GM12878 (cell line): ENCODE data around the gene F3. TPM values are rescaled to one million over a fixed set of nuclear protein-coding genes. Genes with fewer than 3 reads are reported as not detected.

Source experiments
- ATAC-seq: fragments of 200-7000 bp; cut with Tn5 transposase; 3 replicates; pipeline ENCODE4 v1.9.1; 2020; ENCODE audit warnings: mild to moderate bottlenecking, moderate library complexity
- BruUV-seq: library from RNA; stranded (reverse); fragments of 400-500 nt; replicated peaks from 2 replicates; lab custom pipeline; 2021; lab: Mats Ljungman, UMichigan
- CTCF ChIA-PET: fragments of 300-600 bp; sonication (Branson Sonifier 250); formaldehyde crosslinking; extraction: SDS; loops from one replicate; lab custom pipeline; 2021; ENCODE audit warnings: inconsistent platforms; lab: Yijun Ruan, JAX
- POLR2A ChIA-PET: fragments of 350-600 bp; formaldehyde crosslinking; extraction: SDS; loops from one replicate; lab custom pipeline; 2021; ENCODE audit warnings: inconsistent platforms; lab: Charles Lee
- RAD21 ChIA-PET: fragments of 300-600 bp; sonication (Branson Sonifier 250); formaldehyde crosslinking; loops from one replicate; lab custom pipeline; 2023; ENCODE audit warnings: antibody characterized with exemption; ENCODE audit not compliant: unreplicated experiment; lab: Charles Lee
- SMC1A ChIA-PET: fragments of 300-600 bp; sonication (Branson Sonifier 250); formaldehyde crosslinking; loops from one replicate; lab custom pipeline; 2023; ENCODE audit not compliant: unreplicated experiment, uncharacterized antibody; lab: Charles Lee
- DNase-seq: peaks from one replicate; pipeline ENCODE4 v3.0.0-alpha.2; 2011; ENCODE audit warnings: low read depth, low spot score
- FAIRE-seq: peaks from 3 replicates; lab custom pipeline; 2011; peaks lifted over from hg19 to GRCh38; lab: Jason Lieb, UNC
- H2AFZ ChIP-seq: 2 replicates; pipeline ENCODE4 v1.6.0; 2011; ENCODE audit warnings: low read depth, low read length, control low read depth; ENCODE audit not compliant: control insufficient read depth
- H3K27ac ChIP-seq: 2 replicates; pipeline ENCODE4 v1.5.1; 2011; ENCODE audit warnings: control low read depth; ENCODE audit not compliant: control insufficient read depth, insufficient read depth
- H3K27me3 ChIP-seq, 2 experiments: replicated peaks in 1 of 2; 2 replicates each; pipeline versions ENCODE4 v1.6.0 to v1.6.1; 2011; ENCODE audit warnings: low read length in 1 of 2; ENCODE audit not compliant: control insufficient read depth in 2 of 2, insufficient read depth in 2 of 2
- H3K36me3 ChIP-seq, 2 experiments: 2 replicates each; pipeline ENCODE4 v1.5.1; 2011; ENCODE audit warnings: low read length in 1 of 2; ENCODE audit not compliant: control insufficient read depth in 2 of 2, insufficient read depth in 2 of 2
- H3K4me1 ChIP-seq: 2 replicates; pipeline ENCODE4 v1.6.1; 2011; ENCODE audit warnings: mild to moderate bottlenecking, low read length, moderate library complexity, mixed read lengths; ENCODE audit not compliant: control insufficient read depth, insufficient read depth
- H3K4me2 ChIP-seq: 2 replicates; pipeline ENCODE4 v1.6.0; 2011; ENCODE audit warnings: control low read depth; ENCODE audit not compliant: control insufficient read depth, insufficient read depth
- H3K4me3 ChIP-seq: fragments of 200-600 bp; sonication (generic); 2 replicates; pipeline ENCODE4 v1.5.1; 2016
- H3K79me2 ChIP-seq: 2 replicates; pipeline ENCODE4 v1.6.0; 2011; ENCODE audit warnings: low read length; ENCODE audit not compliant: control insufficient read depth, insufficient read depth
- H3K9ac ChIP-seq: 2 replicates; pipeline ENCODE4 v1.8.0; 2011; ENCODE audit warnings: low read length, control low read depth, mixed read lengths; ENCODE audit not compliant: control insufficient read depth, insufficient read depth
- H3K9me3 ChIP-seq: replicated peaks from 3 replicates; pipeline ENCODE4 v1.5.1; 2011; ENCODE audit warnings: mild to moderate bottlenecking, low read length; ENCODE audit not compliant: control insufficient read depth, insufficient read depth
- H4K20me1 ChIP-seq: 2 replicates; pipeline ENCODE4 v1.6.0; 2011; ENCODE audit not compliant: control insufficient read depth, insufficient read depth
- GABPA ChIP-seq: IDR thresholded peaks from 2 replicates; pipeline ENCODE4 v1.6.1; 2014; ENCODE audit warnings: antibody characterized with exemption, low read depth, mild to moderate bottlenecking, inconsistent platforms
- MYC ChIP-seq: IDR thresholded peaks from 2 replicates; pipeline ENCODE4 v1.6.1; 2011; ENCODE audit warnings: mild to moderate bottlenecking, low read length, moderate library complexity, inconsistent platforms; ENCODE audit not compliant: insufficient read depth, insufficient replicate concordance, insufficient read length, severe bottlenecking
- RAD21 ChIP-seq: IDR thresholded peaks from 2 replicates; pipeline ENCODE4 v1.6.1; 2011; ENCODE audit warnings: mild to moderate bottlenecking, low read depth, low read length, moderate library complexity; ENCODE audit not compliant: insufficient read depth
- WGBS: methylation state at CpG from one replicate; pipeline ENCODE4 v1.1.6; 2016; ENCODE audit warnings: low lambda C conversion rate; ENCODE audit not compliant: insufficient replicate concordance, insufficient coverage; ENCODE audit errors: missing lambda C conversion rate; 5-methylcytosine and 5-hydroxymethylcytosine counted together
- in situ Hi-C: fragments of 300-500 bp; cut with MboI; formaldehyde crosslinking; loops from 9 replicates; pipeline ENCODE4 v1.14.3; 2018; ENCODE audit warnings: mixed read lengths
- intact Hi-C: fragments of 100-400 bp; cut with micrococcal nuclease; formaldehyde crosslinking; loops from one replicate; pipeline ENCODE4 v1.14.2; 2022; ENCODE audit not compliant: unreplicated experiment
- polyA plus RNA-seq, 11 experiments: library from polyadenylated mRNA; depleted of rRNA in 4 of 11; unstranded in 6 of 11; stranded (reverse) in 5 of 11; fragments of >200 nt; fragmentation: Nextera tagmentation in 4 of 11; fragmentation: Illumina TruSeq in 1 of 11; extraction: Ambion mirVana in 4 of 11; extraction: Trizol in 1 of 11; gene quantifications; 1 replicate in 1 of 11; 2 replicates in 10 of 11; pipeline versions ENCODE4 v1.2.1 to v1.2.3, GENCODE V29; 2011 to 2016; ENCODE audit warnings: inconsistent platforms in 2 of 11, missing spikeins in 2 of 11, low read depth in 1 of 11
- total RNA-seq, 4 experiments: library from RNA; depleted of rRNA in 3 of 4; stranded (reverse); fragments of >200 nt in 3 of 4; fragmentation: Illumina TruSeq in 1 of 4; extraction: Trizol in 1 of 4; gene quantifications; 2 replicates each; pipeline versions ENCODE4 v1.2.1 to v1.2.3, GENCODE V29; 2013 to 2021
- TF ChIP-seq, protein P1 (sequence below): fragments of 450-650 bp; IDR thresholded peaks from 2 replicates; pipeline ENCODE4 v1.6.1; 2017; ENCODE audit warnings: antibody characterized with exemption, mild to moderate bottlenecking, moderate library complexity
- TF ChIP-seq, protein P2 (sequence below): fragments of 450-650 bp; IDR thresholded peaks from 2 replicates; pipeline ENCODE4 v1.6.1; 2017; ENCODE audit warnings: mild to moderate bottlenecking, low read depth, inconsistent platforms; ENCODE audit not compliant: poor library complexity, severe bottlenecking
- TF ChIP-seq, protein P3 (sequence below): fragments of 450-650 bp; IDR thresholded peaks from 2 replicates; pipeline ENCODE4 v1.6.1; 2017; ENCODE audit warnings: mild to moderate bottlenecking, moderate library complexity
- TF ChIP-seq, protein P4 (sequence below): IDR thresholded peaks from 2 replicates; pipeline ENCODE4 v1.6.1; 2011; ENCODE audit warnings: borderline replicate concordance, low read depth, mild to moderate bottlenecking, moderate library complexity, mixed read lengths, low read length; ENCODE audit not compliant: insufficient read depth; ENCODE audit errors: extremely low read length

Gene F3
- total and polyA plus RNA-seq, 10 of the 15 experiments (the other 5 are each of a cell fraction or from before 2014, with no cell fraction given) = 0.18 to 0.33 TPM; not detected in 8

DNA sequence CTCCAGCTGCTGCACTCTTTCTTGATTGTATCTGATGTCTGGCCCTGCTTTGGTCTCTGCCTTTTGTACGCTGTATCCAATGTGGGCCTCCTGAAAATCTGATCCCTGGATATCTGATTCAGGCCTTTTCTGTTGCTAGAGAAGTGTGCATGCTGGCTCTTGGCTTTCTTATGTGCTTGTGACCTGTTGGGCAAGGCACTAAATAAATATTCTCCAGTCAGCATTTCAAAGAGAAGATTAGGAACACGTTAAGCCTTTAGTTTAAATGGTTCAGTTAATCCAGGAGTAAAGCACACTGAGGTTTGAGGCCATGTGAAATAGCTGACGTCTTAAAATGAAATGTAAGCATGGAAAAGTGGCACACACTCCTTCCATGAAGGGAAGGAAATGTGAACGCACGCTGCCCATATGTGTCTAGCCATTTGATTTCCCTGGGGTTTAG, 9.3 kb upstream of the F3 start (continued):
- TF ChIP-seq, protein P1, sequence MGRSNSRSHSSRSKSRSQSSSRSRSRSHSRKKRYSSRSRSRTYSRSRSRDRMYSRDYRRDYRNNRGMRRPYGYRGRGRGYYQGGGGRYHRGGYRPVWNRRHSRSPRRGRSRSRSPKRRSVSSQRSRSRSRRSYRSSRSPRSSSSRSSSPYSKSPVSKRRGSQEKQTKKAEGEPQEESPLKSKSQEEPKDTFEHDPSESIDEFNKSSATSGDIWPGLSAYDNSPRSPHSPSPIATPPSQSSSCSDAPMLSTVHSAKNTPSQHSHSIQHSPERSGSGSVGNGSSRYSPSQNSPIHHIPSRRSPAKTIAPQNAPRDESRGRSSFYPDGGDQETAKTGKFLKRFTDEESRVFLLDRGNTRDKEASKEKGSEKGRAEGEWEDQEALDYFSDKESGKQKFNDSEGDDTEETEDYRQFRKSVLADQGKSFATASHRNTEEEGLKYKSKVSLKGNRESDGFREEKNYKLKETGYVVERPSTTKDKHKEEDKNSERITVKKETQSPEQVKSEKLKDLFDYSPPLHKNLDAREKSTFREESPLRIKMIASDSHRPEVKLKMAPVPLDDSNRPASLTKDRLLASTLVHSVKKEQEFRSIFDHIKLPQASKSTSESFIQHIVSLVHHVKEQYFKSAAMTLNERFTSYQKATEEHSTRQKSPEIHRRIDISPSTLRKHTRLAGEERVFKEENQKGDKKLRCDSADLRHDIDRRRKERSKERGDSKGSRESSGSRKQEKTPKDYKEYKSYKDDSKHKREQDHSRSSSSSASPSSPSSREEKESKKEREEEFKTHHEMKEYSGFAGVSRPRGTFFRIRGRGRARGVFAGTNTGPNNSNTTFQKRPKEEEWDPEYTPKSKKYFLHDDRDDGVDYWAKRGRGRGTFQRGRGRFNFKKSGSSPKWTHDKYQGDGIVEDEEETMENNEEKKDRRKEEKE = no peak
- no peak for TF ChIP-seq MYC
- TF ChIP-seq, protein P2, sequence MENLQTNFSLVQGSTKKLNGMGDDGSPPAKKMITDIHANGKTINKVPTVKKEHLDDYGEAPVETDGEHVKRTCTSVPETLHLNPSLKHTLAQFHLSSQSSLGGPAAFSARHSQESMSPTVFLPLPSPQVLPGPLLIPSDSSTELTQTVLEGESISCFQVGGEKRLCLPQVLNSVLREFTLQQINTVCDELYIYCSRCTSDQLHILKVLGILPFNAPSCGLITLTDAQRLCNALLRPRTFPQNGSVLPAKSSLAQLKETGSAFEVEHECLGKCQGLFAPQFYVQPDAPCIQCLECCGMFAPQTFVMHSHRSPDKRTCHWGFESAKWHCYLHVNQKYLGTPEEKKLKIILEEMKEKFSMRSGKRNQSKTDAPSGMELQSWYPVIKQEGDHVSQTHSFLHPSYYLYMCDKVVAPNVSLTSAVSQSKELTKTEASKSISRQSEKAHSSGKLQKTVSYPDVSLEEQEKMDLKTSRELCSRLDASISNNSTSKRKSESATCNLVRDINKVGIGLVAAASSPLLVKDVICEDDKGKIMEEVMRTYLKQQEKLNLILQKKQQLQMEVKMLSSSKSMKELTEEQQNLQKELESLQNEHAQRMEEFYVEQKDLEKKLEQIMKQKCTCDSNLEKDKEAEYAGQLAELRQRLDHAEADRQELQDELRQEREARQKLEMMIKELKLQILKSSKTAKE = no peak

DNA sequence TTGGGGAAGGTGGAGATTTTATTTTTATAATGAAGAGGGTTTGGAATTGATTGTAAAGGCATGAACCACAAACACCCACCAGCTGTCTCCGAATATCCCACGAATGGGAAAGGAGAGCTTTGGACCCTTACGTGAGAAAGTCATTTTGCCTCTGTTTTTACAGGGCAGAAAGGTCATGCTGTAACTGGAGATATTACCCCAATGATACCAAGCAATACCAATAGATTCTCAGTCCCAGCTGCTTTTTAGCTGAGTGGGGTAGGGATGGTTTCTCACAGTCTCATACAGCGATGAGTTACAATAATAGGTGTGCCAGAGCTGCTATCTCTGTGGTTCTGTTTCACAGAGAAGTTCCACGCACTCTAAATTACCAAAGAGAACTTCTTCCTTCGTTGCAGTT, 8.8 kb upstream of the F3 start:
- Histone ChIP-seq H3K4me1 (no peaks in the 10 kb centered on the region), H4K20me1 (peaks cover 2% of the 10 kb centered on the region; the same call in 1 of the 2 replicates), H3K27me3 (peaks cover 0 to 3% of the 10 kb centered on the region in 2 experiments; a peak in 3 of 4 replicates)
- DNase-seq (no peak), FAIRE-seq (no peak)
- RAD21 ChIA-PET = interaction anchor here (1.1 kb wide), 1 partner anchor 9 kb away, joined by 3 read pairs; the partner anchor contains the start of gene F3
- TF ChIP-seq, protein P3, sequence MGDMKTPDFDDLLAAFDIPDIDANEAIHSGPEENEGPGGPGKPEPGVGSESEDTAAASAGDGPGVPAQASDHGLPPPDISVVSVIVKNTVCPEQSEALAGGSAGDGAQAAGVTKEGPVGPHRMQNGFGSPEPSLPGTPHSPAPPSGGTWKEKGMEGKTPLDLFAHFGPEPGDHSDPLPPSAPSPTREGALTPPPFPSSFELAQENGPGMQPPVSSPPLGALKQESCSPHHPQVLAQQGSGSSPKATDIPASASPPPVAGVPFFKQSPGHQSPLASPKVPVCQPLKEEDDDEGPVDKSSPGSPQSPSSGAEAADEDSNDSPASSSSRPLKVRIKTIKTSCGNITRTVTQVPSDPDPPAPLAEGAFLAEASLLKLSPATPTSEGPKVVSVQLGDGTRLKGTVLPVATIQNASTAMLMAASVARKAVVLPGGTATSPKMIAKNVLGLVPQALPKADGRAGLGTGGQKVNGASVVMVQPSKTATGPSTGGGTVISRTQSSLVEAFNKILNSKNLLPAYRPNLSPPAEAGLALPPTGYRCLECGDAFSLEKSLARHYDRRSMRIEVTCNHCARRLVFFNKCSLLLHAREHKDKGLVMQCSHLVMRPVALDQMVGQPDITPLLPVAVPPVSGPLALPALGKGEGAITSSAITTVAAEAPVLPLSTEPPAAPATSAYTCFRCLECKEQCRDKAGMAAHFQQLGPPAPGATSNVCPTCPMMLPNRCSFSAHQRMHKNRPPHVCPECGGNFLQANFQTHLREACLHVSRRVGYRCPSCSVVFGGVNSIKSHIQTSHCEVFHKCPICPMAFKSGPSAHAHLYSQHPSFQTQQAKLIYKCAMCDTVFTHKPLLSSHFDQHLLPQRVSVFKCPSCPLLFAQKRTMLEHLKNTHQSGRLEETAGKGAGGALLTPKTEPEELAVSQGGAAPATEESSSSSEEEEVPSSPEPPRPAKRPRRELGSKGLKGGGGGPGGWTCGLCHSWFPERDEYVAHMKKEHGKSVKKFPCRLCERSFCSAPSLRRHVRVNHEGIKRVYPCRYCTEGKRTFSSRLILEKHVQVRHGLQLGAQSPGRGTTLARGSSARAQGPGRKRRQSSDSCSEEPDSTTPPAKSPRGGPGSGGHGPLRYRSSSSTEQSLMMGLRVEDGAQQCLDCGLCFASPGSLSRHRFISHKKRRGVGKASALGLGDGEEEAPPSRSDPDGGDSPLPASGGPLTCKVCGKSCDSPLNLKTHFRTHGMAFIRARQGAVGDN = no peak
- TF ChIP-seq GABPA (no peak), RAD21 (no peak)
- TF ChIP-seq, protein P4, sequence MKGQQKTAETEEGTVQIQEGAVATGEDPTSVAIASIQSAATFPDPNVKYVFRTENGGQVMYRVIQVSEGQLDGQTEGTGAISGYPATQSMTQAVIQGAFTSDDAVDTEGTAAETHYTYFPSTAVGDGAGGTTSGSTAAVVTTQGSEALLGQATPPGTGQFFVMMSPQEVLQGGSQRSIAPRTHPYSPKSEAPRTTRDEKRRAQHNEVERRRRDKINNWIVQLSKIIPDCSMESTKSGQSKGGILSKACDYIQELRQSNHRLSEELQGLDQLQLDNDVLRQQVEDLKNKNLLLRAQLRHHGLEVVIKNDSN = no peak
- TF ChIP-seq, all 136 proteins: peak for 0
- BruUV-seq = no TSS peak
- no peaks in the 10 kb centered on the region for H3K79me2 ChIP-seq
- H3K36me3 ChIP-seq = no peaks in the 10 kb centered on the region
- H2AFZ ChIP-seq = no peak overlapping the region
- no peak overlapping the region for H3K4me2 ChIP-seq
- H3K9me3 ChIP-seq = no peaks in the 10 kb centered on the region
- POLR2A ChIA-PET = interaction anchor here (1.9 kb wide), 1 partner anchor 8 kb away, joined by 10 read pairs; the partner anchor contains the start of gene F3
- no peak overlapping the region for H3K9ac ChIP-seq
- 24% methylated on average over 6 of the region's 6 CpGs for WGBS
- intact Hi-C loops (no loop called here), in situ Hi-C loops (no loop called here)
- SMC1A ChIA-PET = interaction anchor here (1.4 kb wide), 1 partner anchor 14 kb away, joined by 3 read pairs; no protein-coding TSS in a partner anchor
- ATAC-seq = no peak
- H3K4me3 ChIP-seq = no peak overlapping the region
- H3K27ac ChIP-seq = no peak overlapping the region
- CTCF ChIA-PET = interaction anchor here (1.0 to 1.2 kb wide), 3 partner anchors 8 to 206 kb away, joined by 3 to 4 read pairs (median 3); partner anchors contain the start of gene F3
